ENCODE data around the gene OPRD1. TPM values are rescaled to one million over a fixed set of nuclear protein-coding genes. Genes with fewer than 3 reads are reported as not detected.

Gene OPRD1
- total and polyA plus RNA-seq, 2 of the 4 experiments (the other 2 are of a cell fraction) = under 0.01 TPM; not detected in 1

- ATAC-seq (ENCODE audit: low read depth) (no peak), DNase-seq (no peak)
- Histone ChIP-seq H2AK5ac (ENCODE audit: low read depth, low read length) (no peak overlapping the region), H3K9me1 (ENCODE audit: insufficient read depth, low read length) (0 out of 2 replicates have a peak, but pooled peaks cover 5% of the 10 kb centered on the region), H2BK120ac (ENCODE audit: low read depth, low read length) (no peak overlapping the region), H3K27ac (ENCODE audit: insufficient read depth, low read length) (no peak overlapping the region), H3K18ac (ENCODE audit: low read depth, low read length) (no peak overlapping the region), H2AK9ac (replicated peaks; ENCODE audit: low read depth, low read length, poor library complexity) (no peak overlapping the region), H3K4ac (ENCODE audit: low read depth, low read length) (no peak overlapping the region), H2BK20ac (ENCODE audit: low read depth, low read length) (no peak overlapping the region), H3K4me3 (ENCODE audit: insufficient read depth, low read depth, low read length) (no peak overlapping the region), H4K5ac (ENCODE audit: low read depth, low read length) (no peak overlapping the region), H4K91ac (ENCODE audit: insufficient read depth, low read depth, low read length) (no peak overlapping the region), H2BK15ac (ENCODE audit: low read depth, low read length) (no peak overlapping the region), H3K27me3 (ENCODE audit: control insufficient read depth, insufficient read depth, low read length) (peaks cover 8% of the 10 kb centered on the region), H3K36me3 (ENCODE audit: control insufficient read depth, insufficient read depth, low read length) (no peaks in the 10 kb centered on the region), H2BK5ac (ENCODE audit: low read depth, low read length, poor library complexity, severe bottlenecking) (no peak overlapping the region), H2AFZ (replicated peaks; ENCODE audit: low read length, poor library complexity) (no peak overlapping the region), H3K4me2 (ENCODE audit: low read depth, low read length) (no peak overlapping the region), H4K20me1 (ENCODE audit: insufficient read depth, low read length) (no peaks in the 10 kb centered on the region), H4K8ac (ENCODE audit: low read depth in 2 of 2, low read length in 2 of 2) (no peak overlapping the region), H3K4me1 (ENCODE audit: control insufficient read depth, insufficient read depth, low read length) (peaks cover 4% of the 10 kb centered on the region; the same call in 1 of the 2 replicates), H3K56ac (ENCODE audit: extremely low read depth, insufficient read depth, low read length) (no peak overlapping the region), H3K79me1 (ENCODE audit: low read depth in 1 of 2, low read length in 2 of 2) (no peaks in the 10 kb centered on the region), H3K9me3 (ENCODE audit: control insufficient read depth, insufficient read depth, low read length) (no peaks in the 10 kb centered on the region), H3K14ac (replicated peaks; ENCODE audit: low read depth, low read length) (no peak overlapping the region), H3K23ac (ENCODE audit: low read depth, low read length) (no peak overlapping the region), H3K9ac (ENCODE audit: low read depth, low read length) (no peak overlapping the region)
- intact Hi-C loops (cut with micrococcal nuclease) (no loop called here), in situ Hi-C loops (cut with MboI; ENCODE audit: low sequenced_read_pairs) (loop anchor here (10.0 kb wide), 1 partner anchor 1814 kb away; no protein-coding TSS in a partner anchor), dilution Hi-C loops (cut with HindIII; ENCODE audit: low sequenced_read_pairs, unreplicated experiment) (no loop called here)
- TF ChIP-seq FOS (IDR thresholded peaks at IDR 0.05; ENCODE audit: low read depth, low read length) = no peak
- TF ChIP-seq RAD21 (IDR thresholded peaks at IDR 0.05; ENCODE audit: low read length) = no peak
- TF ChIP-seq CTCF (conservative IDR thresholded peaks at IDR 0.05; ENCODE audit: low read depth, low read length) = no peak
- TF ChIP-seq MXI1 (IDR thresholded peaks at IDR 0.05; ENCODE audit: borderline replicate concordance, low read depth, low read length) = no peak
- TF ChIP-seq CHD1 (IDR thresholded peaks at IDR 0.05; ENCODE audit: low read depth, low read length) = no peak
- no peak for TF ChIP-seq BHLHE40 (IDR thresholded peaks at IDR 0.05; ENCODE audit: low read depth, low read length)
- no peak for TF ChIP-seq USF2 (IDR thresholded peaks at IDR 0.05; ENCODE audit: low read depth, low read length)
- no peak for TF ChIP-seq MAZ (IDR thresholded peaks at IDR 0.05; ENCODE audit: borderline replicate concordance, low read depth, low read length)
- TF ChIP-seq RFX5 (IDR thresholded peaks at IDR 0.05; ENCODE audit: low read depth, low read length) = no peak
- no peak for TF ChIP-seq RCOR1 (IDR thresholded peaks at IDR 0.05; ENCODE audit: insufficient replicate concordance, low read length)
- no peak for TF ChIP-seq SMC3 (IDR thresholded peaks at IDR 0.05; ENCODE audit: low read depth, low read length)
- TF ChIP-seq POLR2A (IDR thresholded peaks at IDR 0.05; ENCODE audit: low read depth, low read length) = no peak
- no peak for TF ChIP-seq MAFK (IDR thresholded peaks at IDR 0.05; ENCODE audit: low read depth, low read length)
- no peak for TF ChIP-seq CEBPB (IDR thresholded peaks at IDR 0.05; ENCODE audit: low read depth, low read length)
- BruUV-seq (replicated peaks) = no TSS peak
- 85% methylated on average over 1 of the region's 2 CpGs; no CpG with 5 or more reads in 1 of the 2 experiments for WGBS, 2 experiments (ENCODE audit: extremely low coverage in 2 of 2, insufficient read length in 1 of 2)
- POLR2A ChIA-PET (ENCODE audit: unreplicated experiment) = no interaction called here
- CTCF ChIA-PET = interaction anchor here (0.8 kb wide), 1 partner anchor 312 kb away, joined by 3 read pairs; no protein-coding TSS in a partner anchor
Observed at GRCh38 chr1:28890836-28891235, 78.9 kb downstream of the OPRD1 start.
